ENCODE results near the gene CRTC1. TPM values are rescaled to one million over a fixed set of nuclear protein-coding genes. Genes with fewer than 3 reads are reported as not detected.
A peak's percentile ranks its signal among the peaks of the same experiment; 100 is the strongest.

The CRTC1 gene
- total and polyA plus RNA-seq, 11 donors = 3.8 to 10.2 (median 7.2) TPM

DNA sequence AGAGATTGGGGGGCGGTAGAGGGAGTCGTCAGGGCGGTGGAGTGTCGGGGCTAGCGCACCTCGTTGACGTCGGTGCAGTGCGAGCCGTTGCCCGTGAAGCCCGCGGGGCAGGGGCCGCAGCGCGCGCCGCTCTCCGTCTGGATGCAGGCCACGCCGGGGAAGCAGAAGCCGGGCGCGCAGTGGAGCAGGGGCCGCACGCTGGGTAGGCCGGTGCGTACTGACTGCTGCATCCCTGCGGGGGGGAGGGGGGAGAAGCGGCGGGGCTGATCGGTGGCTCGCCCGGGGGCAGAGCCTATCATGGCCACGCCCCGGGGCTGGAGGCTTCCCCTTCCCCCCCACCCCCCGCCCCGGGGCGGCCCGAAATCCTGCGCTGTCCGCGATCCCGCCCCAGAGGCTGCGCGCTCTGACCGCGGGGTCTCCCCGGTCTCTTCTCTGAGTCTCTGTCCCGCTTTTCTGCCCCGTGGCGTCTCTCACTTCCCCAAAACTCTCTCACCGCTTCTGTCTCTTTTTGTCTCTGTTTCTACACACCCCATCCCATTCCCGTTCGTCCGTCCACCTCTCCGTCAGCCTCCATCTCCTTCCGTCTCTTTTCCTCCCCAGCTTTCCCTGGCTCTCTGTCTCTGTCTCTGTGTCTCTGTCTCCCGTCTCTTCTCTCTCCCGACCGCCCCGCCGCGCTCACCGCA is 106.5 kb downstream of the CRTC1 start:
- Histone ChIP-seq H3K27ac (no peak overlapping the region), H3K27me3 (peaks cover 51 to 92% (median 71%) of the 10 kb centered on the region in 9 donors), H3K4me1 (peaks cover 0 to 51% (median 28%) of the 10 kb centered on the region in 12 donors), H3K36me3 (no peaks in the 10 kb centered on the region), H3K4me3 (peak overlapping the region in 11 of 12 donors; percentile 13 to 45 (median 35)), H3K9me3 (no peaks in the 10 kb centered on the region)
- TF ChIP-seq, protein P1, sequence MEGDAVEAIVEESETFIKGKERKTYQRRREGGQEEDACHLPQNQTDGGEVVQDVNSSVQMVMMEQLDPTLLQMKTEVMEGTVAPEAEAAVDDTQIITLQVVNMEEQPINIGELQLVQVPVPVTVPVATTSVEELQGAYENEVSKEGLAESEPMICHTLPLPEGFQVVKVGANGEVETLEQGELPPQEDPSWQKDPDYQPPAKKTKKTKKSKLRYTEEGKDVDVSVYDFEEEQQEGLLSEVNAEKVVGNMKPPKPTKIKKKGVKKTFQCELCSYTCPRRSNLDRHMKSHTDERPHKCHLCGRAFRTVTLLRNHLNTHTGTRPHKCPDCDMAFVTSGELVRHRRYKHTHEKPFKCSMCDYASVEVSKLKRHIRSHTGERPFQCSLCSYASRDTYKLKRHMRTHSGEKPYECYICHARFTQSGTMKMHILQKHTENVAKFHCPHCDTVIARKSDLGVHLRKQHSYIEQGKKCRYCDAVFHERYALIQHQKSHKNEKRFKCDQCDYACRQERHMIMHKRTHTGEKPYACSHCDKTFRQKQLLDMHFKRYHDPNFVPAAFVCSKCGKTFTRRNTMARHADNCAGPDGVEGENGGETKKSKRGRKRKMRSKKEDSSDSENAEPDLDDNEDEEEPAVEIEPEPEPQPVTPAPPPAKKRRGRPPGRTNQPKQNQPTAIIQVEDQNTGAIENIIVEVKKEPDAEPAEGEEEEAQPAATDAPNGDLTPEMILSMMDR (IDR thresholded peaks at IDR 0.05) = no peak
- TF ChIP-seq POLR2A (IDR thresholded peaks at IDR 0.05) = no peak
- peak in 1 of 4 donors; percentile 32 for ATAC-seq
- peak in 1 of 5 donors; percentile 63 for DNase-seq
- intact Hi-C loops (cut with DNase I) = no loop called here
- 1 to 2% (median 1%) methylated on average over 38 to 64 of the region's 65 CpGs for WGBS, 4 donors

DNA sequence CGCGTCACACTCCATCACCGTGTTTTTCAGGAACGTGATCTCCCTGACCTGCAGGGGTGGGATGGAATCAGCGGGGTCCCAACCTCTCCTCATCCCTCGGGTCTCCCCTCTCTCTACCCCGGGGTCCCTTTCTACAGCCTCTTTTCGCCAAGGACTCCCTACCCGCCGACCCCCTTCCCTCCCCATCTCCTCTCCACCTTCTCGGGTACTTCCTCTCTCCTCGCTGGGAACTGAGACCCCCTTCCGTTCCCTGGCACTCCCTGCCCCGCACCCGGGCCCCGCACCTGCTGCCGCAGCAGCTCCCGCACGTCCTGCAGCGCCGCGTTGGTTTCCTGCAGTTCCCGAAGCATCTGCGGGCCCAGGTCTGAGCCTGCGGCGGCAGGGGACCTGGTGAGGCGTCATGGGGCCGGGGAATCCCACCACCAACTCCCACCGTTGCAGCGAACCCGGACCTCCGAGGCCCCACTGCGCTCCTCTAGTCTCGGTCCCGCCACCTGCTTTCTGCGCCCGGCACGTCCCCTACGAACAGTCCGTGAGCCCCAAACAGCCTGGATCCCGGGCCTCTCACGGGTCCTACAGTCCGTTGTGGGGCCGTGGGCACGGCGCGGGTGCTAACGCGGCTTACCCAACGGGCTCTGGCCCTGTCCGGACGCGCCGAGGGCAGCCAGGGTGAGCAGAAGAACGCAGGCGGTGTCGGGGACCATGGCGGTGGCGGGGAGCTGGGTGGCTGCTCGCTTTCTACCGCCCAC is 107.3 kb downstream of the CRTC1 start, which contains the start of gene COMP:
Gene COMP, minus strand, starts transcription at position 740 of the 749 bp plus-strand sequence. Its CDS starts 36 bp downstream, at position 704.
- ATAC-seq (no peak), DNase-seq (peak in 1 of 5 donors; percentile 45)
- H3K36me3 ChIP-seq = no peaks in the 10 kb centered on the region
- intact Hi-C loops (cut with DNase I) = no loop called here
- no peak within 1 kb of the TSS for H3K27ac ChIP-seq
- peaks cover 0 to 49% (median 28%) of the 10 kb centered on the region in 12 donors for H3K4me1 ChIP-seq
- peak within 1 kb of the TSS in 10 of 12 donors; percentile 13 to 45 (median 37) for H3K4me3 ChIP-seq
- no peaks in the 10 kb centered on the region for H3K9me3 ChIP-seq
- no peak for TF ChIP-seq POLR2A (IDR thresholded peaks at IDR 0.05)
- TF ChIP-seq, protein P1 (IDR thresholded peaks at IDR 0.05) = no peak
- H3K27me3 ChIP-seq = peaks cover 50 to 95% (median 70%) of the 10 kb centered on the region in 9 donors
- WGBS, 4 donors = 3 to 4% (median 3%) methylated on average over 31 to 61 of the region's 61 CpGs

DNA sequence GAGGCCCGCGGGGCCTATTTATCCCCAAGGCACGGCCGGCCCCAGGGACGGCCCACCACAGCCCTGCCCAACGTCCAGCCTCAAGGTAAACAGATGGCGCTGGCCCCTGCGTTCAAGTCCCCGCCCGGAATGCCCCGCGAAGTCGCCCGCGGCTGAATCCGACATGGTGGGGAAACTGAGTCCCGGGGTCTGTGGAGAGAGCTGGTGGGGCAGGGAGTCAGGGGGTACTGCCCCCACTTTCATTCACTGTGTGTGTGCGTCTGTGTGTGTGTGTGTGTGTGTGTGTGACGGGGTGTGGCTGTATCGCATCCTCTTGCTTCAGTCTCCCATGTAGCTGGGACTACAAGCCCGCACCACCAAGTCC is 107.8 kb downstream of the CRTC1 start:
- H3K4me3 ChIP-seq = peak overlapping the region in 2 of 12 donors; percentile 35 to 45

More for the DNA sequence above, 107.8 kb downstream of the CRTC1 start:
- DNase-seq (no peak), ATAC-seq (no peak)
- Histone ChIP-seq H3K9me3 (no peaks in the 10 kb centered on the region), H3K27me3 (peaks cover 44 to 96% (median 73%) of the 10 kb centered on the region in 9 donors), H3K4me1 (peaks cover 0 to 46% (median 28%) of the 10 kb centered on the region in 12 donors), H3K27ac (no peak overlapping the region), H3K36me3 (no peaks in the 10 kb centered on the region)
- TF ChIP-seq, protein P1 (IDR thresholded peaks at IDR 0.05) = no peak
- TF ChIP-seq POLR2A (IDR thresholded peaks at IDR 0.05) = no peak
- intact Hi-C loops (cut with DNase I) = no loop called here
- 21 to 31% (median 25%) methylated on average over 18 to 21 of the region's 21 CpGs for WGBS, 4 donors

Data from heart left ventricle (tissue), 16 donors.